ENCODE measurements around the gene DNAAF9.
"Not testable (repeated sequence)": the region's sequence is repeated elsewhere in the genome, so short reads cannot be mapped to it uniquely, and the experiment has no call there.

The DNAAF9 gene

GRCh38 chr20:3420211-3420707 is 12.8 kb upstream of the DNAAF9 start:
- H2AFZ ChIP-seq (ENCODE audit: low read length): no peak overlapping the region
- no peaks in the 10 kb centered on the region for H4K20me1 ChIP-seq (ENCODE audit: insufficient read depth, low read length)
- no peaks in the 10 kb centered on the region for H3K9me3 ChIP-seq (replicated peaks; ENCODE audit: insufficient read depth, low read length)
- H3K9me2 ChIP-seq (replicated peaks; ENCODE audit: insufficient read depth, low read length): no peaks in the 10 kb centered on the region
- H3K79me2 ChIP-seq (ENCODE audit: low read length): no peaks in the 10 kb centered on the region
- no peaks in the 10 kb centered on the region for H3F3A ChIP-seq (ENCODE audit: insufficient read depth, low read length)
- no peaks in the 10 kb centered on the region for H3K27me3 ChIP-seq (replicated peaks; ENCODE audit: insufficient read depth, low read length)
- no peaks in the 10 kb centered on the region for H3K36me3 ChIP-seq (replicated peaks; ENCODE audit: insufficient read depth, low read length)
- no peak overlapping the region for H3K27ac ChIP-seq (ENCODE audit: low read length)
- H3K4me3 ChIP-seq (ENCODE audit: low read length): no peak overlapping the region
- no peak for DNase-seq
- H3K9ac ChIP-seq (ENCODE audit: low read length): no peak overlapping the region
- no peak for TF ChIP-seq EZH2 (optimal IDR thresholded peaks at IDR 0.05; ENCODE audit: low read depth, low read length)
- no peak for TF ChIP-seq CTCF (IDR thresholded peaks at IDR 0.05; ENCODE audit: low read length)
- no peak for TF ChIP-seq EZH2phosphoT487 (IDR thresholded peaks at IDR 0.05; ENCODE audit: low read length)
- no peak overlapping the region for H3K4me2 ChIP-seq (ENCODE audit: low read depth, low read length)
- no peaks in the 10 kb centered on the region for H3K4me1 ChIP-seq (ENCODE audit: low read length)

- H3K9ac ChIP-seq (ENCODE audit: low read length); H3K4me3 ChIP-seq (ENCODE audit: low read length); H3K79me2 ChIP-seq (ENCODE audit: low read length); H3K4me2 ChIP-seq (ENCODE audit: low read depth, low read length); H3F3A ChIP-seq (ENCODE audit: insufficient read depth, low read length); DNase-seq; H3K9me2 ChIP-seq (replicated peaks; ENCODE audit: insufficient read depth, low read length); H2AFZ ChIP-seq (ENCODE audit: low read length); H3K9me3 ChIP-seq (replicated peaks; ENCODE audit: insufficient read depth, low read length); H4K20me1 ChIP-seq (ENCODE audit: insufficient read depth, low read length); H3K27ac ChIP-seq (ENCODE audit: low read length); H3K36me3 ChIP-seq (replicated peaks; ENCODE audit: insufficient read depth, low read length); H3K4me1 ChIP-seq (ENCODE audit: low read length); H3K27me3 ChIP-seq (replicated peaks; ENCODE audit: insufficient read depth, low read length): not testable (repeated sequence)
Measured at GRCh38 chr20:3418161-3418560, 10.7 kb upstream of the DNAAF9 start.

GRCh38 chr20:3414122-3414521 is 6.7 kb upstream of the DNAAF9 start:
- no peaks in the 10 kb centered on the region for H3K4me1 ChIP-seq (ENCODE audit: low read length)
- no peak overlapping the region for H3K9ac ChIP-seq (ENCODE audit: low read length)
- H4K20me1 ChIP-seq (ENCODE audit: insufficient read depth, low read length): no peaks in the 10 kb centered on the region
- no peak overlapping the region for H3K27ac ChIP-seq (ENCODE audit: low read length)
- H3F3A ChIP-seq (ENCODE audit: insufficient read depth, low read length): no peaks in the 10 kb centered on the region
- H3K36me3 ChIP-seq (replicated peaks; ENCODE audit: insufficient read depth, low read length): no peaks in the 10 kb centered on the region
- H3K9me2 ChIP-seq (replicated peaks; ENCODE audit: insufficient read depth, low read length): no peaks in the 10 kb centered on the region
- no peaks in the 10 kb centered on the region for H3K9me3 ChIP-seq (replicated peaks; ENCODE audit: insufficient read depth, low read length)
- no peak overlapping the region for H2AFZ ChIP-seq (ENCODE audit: low read length)
- TF ChIP-seq EZH2 (optimal IDR thresholded peaks at IDR 0.05; ENCODE audit: low read depth, low read length): no peak
- TF ChIP-seq CTCF (IDR thresholded peaks at IDR 0.05; ENCODE audit: low read length): no peak
- TF ChIP-seq EZH2phosphoT487 (IDR thresholded peaks at IDR 0.05; ENCODE audit: low read length): no peak
- no peak overlapping the region for H3K4me2 ChIP-seq (ENCODE audit: low read depth, low read length)
- H3K79me2 ChIP-seq (ENCODE audit: low read length): no peaks in the 10 kb centered on the region
- H3K27me3 ChIP-seq (replicated peaks; ENCODE audit: insufficient read depth, low read length): no peaks in the 10 kb centered on the region
- H3K4me3 ChIP-seq (ENCODE audit: low read length): no peak overlapping the region
- no peak for DNase-seq

GRCh38 chr20:3413393-3413889 is 6.0 kb upstream of the DNAAF9 start:
- no peaks in the 10 kb centered on the region for H3K4me1 ChIP-seq (ENCODE audit: low read length)
- TF ChIP-seq EZH2 (optimal IDR thresholded peaks at IDR 0.05; ENCODE audit: low read depth, low read length) (no peak), CTCF (IDR thresholded peaks at IDR 0.05; ENCODE audit: low read length) (no peak), EZH2phosphoT487 (IDR thresholded peaks at IDR 0.05; ENCODE audit: low read length) (no peak)
- no peaks in the 10 kb centered on the region for H4K20me1 ChIP-seq (ENCODE audit: insufficient read depth, low read length)
- H3F3A ChIP-seq (ENCODE audit: insufficient read depth, low read length): no peaks in the 10 kb centered on the region
- no peak for DNase-seq
- no peaks in the 10 kb centered on the region for H3K79me2 ChIP-seq (ENCODE audit: low read length)
- H3K36me3 ChIP-seq (replicated peaks; ENCODE audit: insufficient read depth, low read length): no peaks in the 10 kb centered on the region
- H2AFZ ChIP-seq (ENCODE audit: low read length): no peak overlapping the region
- no peak overlapping the region for H3K27ac ChIP-seq (ENCODE audit: low read length)
- H3K27me3 ChIP-seq (replicated peaks; ENCODE audit: insufficient read depth, low read length): no peaks in the 10 kb centered on the region
- no peaks in the 10 kb centered on the region for H3K9me3 ChIP-seq (replicated peaks; ENCODE audit: insufficient read depth, low read length)
- no peaks in the 10 kb centered on the region for H3K9me2 ChIP-seq (replicated peaks; ENCODE audit: insufficient read depth, low read length)
- no peak overlapping the region for H3K4me3 ChIP-seq (ENCODE audit: low read length)
- H3K9ac ChIP-seq (ENCODE audit: low read length): no peak overlapping the region
- no peak overlapping the region for H3K4me2 ChIP-seq (ENCODE audit: low read depth, low read length)

Data from MM.1S (cell line).